ENCODE measurements around the gene BAAT.

DNA sequence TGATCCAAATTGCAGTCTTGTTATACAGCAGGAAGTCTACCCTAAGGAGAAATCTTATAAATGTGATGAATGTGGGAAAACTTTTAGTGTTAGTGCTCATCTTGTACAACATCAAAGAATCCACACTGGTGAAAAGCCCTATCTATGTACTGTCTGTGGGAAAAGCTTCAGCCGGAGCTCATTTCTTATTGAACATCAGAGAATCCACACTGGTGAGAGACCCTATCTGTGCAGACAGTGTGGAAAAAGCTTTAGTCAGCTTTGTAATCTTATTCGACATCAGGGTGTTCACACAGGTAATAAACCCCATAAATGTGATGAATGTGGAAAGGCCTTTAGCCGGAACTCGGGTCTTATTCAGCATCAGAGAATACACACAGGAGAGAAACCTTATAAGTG is 24.3 kb upstream of the BAAT start:
- TF ChIP-seq CTCF (IDR thresholded peaks at IDR 0.05) (no peak), POLR2AphosphoS5 (IDR thresholded peaks at IDR 0.05; ENCODE audit: low read depth, low read length) (no peak), SIN3A (IDR thresholded peaks at IDR 0.05; ENCODE audit: borderline replicate concordance, insufficient read depth, low read depth, low read length) (no peak)
